Pulmonary artery endothelial cell (primary cell): ENCODE data around the gene TSPYL6. TPM values are rescaled to one million over a fixed set of nuclear protein-coding genes. Genes with fewer than 3 reads are reported as not detected.

Source experiments
- total RNA-seq: library from RNA; depleted of rRNA; stranded (reverse); fragments of >200 nt; gene quantifications from 2 replicates; pipeline ENCODE4 v1.2.3, GENCODE V29; 2014

The TSPYL6 gene
- total RNA-seq, 1 donor from 2014 or later: not detected

Other genes starting within 250 kb of the TSPYL6 start
- gene ACYP2, start 140.6 kb downstream of the TSPYL6 start, total RNA-seq: 3.2 and 5.7 TPM in 2 replicates
- gene SPTBN1, start 200.1 kb upstream of the TSPYL6 start, total RNA-seq: 339 and 445 TPM in 2 replicates